Endothelial cell of umbilical vein (primary cell): ENCODE results near the gene PCLO. TPM values are rescaled to one million over a fixed set of nuclear protein-coding genes. Genes with fewer than 3 reads are reported as not detected.

Source experiments
- BruUV-seq: library from RNA; stranded (reverse); fragments of 400-500 nt; replicated peaks from 2 replicates; lab custom pipeline; 2021; lab: Mats Ljungman, UMichigan
- CTCF ChIA-PET: fragments of 300-600, 350-600 bp; sonication (Branson Sonifier 250); formaldehyde crosslinking; loops from one replicate; lab custom pipeline; 2021; ENCODE audit warnings: antibody characterized with exemption, inconsistent platforms; lab: Charles Lee
- POLR2A ChIA-PET: fragments of 300-600, 350-600 bp; sonication (Branson Sonifier 250); formaldehyde crosslinking; loops from one replicate; lab custom pipeline; 2021; ENCODE audit warnings: antibody characterized with exemption, inconsistent platforms; lab: Charles Lee
- DNase-seq: peaks from one replicate; pipeline ENCODE4 v3.0.0-alpha.2; 2011; ENCODE audit warnings: low read depth, low spot score
- FAIRE-seq: peaks from 2 replicates; lab custom pipeline; 2011; peaks lifted over from hg19 to GRCh38; lab: Jason Lieb, UNC
- H2AFZ ChIP-seq: 2 replicates; pipeline ENCODE4 v1.6.0; 2012; ENCODE audit warnings: low read depth, low read length, control low read depth, inconsistent platforms
- H3K27ac ChIP-seq: 2 replicates; pipeline ENCODE4 v1.5.1; 2011; ENCODE audit warnings: low read depth, mild to moderate bottlenecking, control low read depth, low read length, moderate library complexity; ENCODE audit not compliant: insufficient read depth
- H3K27me3 ChIP-seq, 2 experiments: 2 replicates each; pipeline versions ENCODE4 v1.6.0 to v1.6.1; 2011; ENCODE audit warnings: low read length in 2 of 2, mixed read lengths in 1 of 2; ENCODE audit not compliant: control insufficient read depth in 2 of 2, insufficient read depth in 2 of 2
- H3K36me3 ChIP-seq, 2 experiments: 2 replicates in 1 of 2; 3 replicates in 1 of 2; pipeline ENCODE4 v1.5.1; 2011; ENCODE audit warnings: low read length in 2 of 2, mild to moderate bottlenecking in 1 of 2, moderate library complexity in 1 of 2; ENCODE audit not compliant: control insufficient read depth in 2 of 2, insufficient read depth in 2 of 2; ENCODE audit errors: extremely low read depth in 1 of 2
- H3K4me1 ChIP-seq: 3 replicates; pipeline ENCODE4 v1.5.1; 2011; ENCODE audit warnings: mild to moderate bottlenecking, low read length; ENCODE audit not compliant: control insufficient read depth, insufficient read depth; ENCODE audit errors: extremely low read depth
- H3K4me2 ChIP-seq: 2 replicates; pipeline ENCODE4 v1.6.1; 2011; ENCODE audit warnings: low read length, control low read depth, mixed read lengths; ENCODE audit not compliant: insufficient read depth
- H3K4me3 ChIP-seq, 3 experiments: fragments of 200-600 bp in 1 of 3; sonication (generic), shearing (Covaris generic) in 1 of 3; replicated peaks in 1 of 3; 2 replicates each; pipeline ENCODE4 v1.5.1; 2011 to 2016; ENCODE audit warnings: control low read depth in 3 of 3, low read length in 3 of 3, mild to moderate bottlenecking in 2 of 3, inconsistent platforms in 1 of 3, low read depth in 1 of 3, moderate library complexity in 1 of 3; ENCODE audit not compliant: insufficient read depth in 1 of 3
- H3K79me2 ChIP-seq: 2 replicates; pipeline ENCODE4 v1.6.0; 2012; ENCODE audit warnings: low read length, inconsistent platforms; ENCODE audit not compliant: control insufficient read depth, insufficient read depth
- H3K9ac ChIP-seq: replicated peaks from 2 replicates; pipeline ENCODE3; 2011; ENCODE audit warnings: low read length, control low read depth; ENCODE audit not compliant: insufficient read depth; ENCODE audit errors: extremely low read depth
- H3K9me1 ChIP-seq: replicated peaks from 3 replicates; pipeline ENCODE4 v1.6.0; 2011; ENCODE audit warnings: mild to moderate bottlenecking, low read length; ENCODE audit not compliant: control insufficient read depth, insufficient read depth; ENCODE audit errors: extremely low read depth
- H3K9me3 ChIP-seq: replicated peaks from 2 replicates; pipeline ENCODE4 v1.5.1; 2012; ENCODE audit warnings: low read length, inconsistent platforms; ENCODE audit not compliant: control insufficient read depth, insufficient read depth
- H4K20me1 ChIP-seq: replicated peaks from 2 replicates; pipeline ENCODE3; 2011; ENCODE audit warnings: mild to moderate bottlenecking, low read length; ENCODE audit not compliant: control insufficient read depth, insufficient read depth; ENCODE audit errors: extremely low read depth
- CTCF ChIP-seq, 2 donors: IDR thresholded peaks; 1 replicate in 1 of 2; 2 replicates in 1 of 2; pipeline ENCODE4 v1.5.1; 2011; ENCODE audit warnings: low read length in 2 of 2, mild to moderate bottlenecking in 2 of 2, moderate library complexity in 2 of 2, control low read depth in 1 of 2, inconsistent platforms in 1 of 2, low read depth in 1 of 2; ENCODE audit not compliant: insufficient read depth in 1 of 2; ENCODE audit errors: extremely low read depth in 1 of 2
- EZH2 ChIP-seq: IDR thresholded peaks from 2 replicates; pipeline ENCODE4 v1.6.1; 2012; ENCODE audit warnings: borderline replicate concordance, low read depth, mild to moderate bottlenecking, moderate library complexity, low read length, inconsistent platforms; ENCODE audit not compliant: severe bottlenecking
- FOS ChIP-seq: IDR thresholded peaks from 2 replicates; pipeline ENCODE4 v1.6.1; 2011; ENCODE audit warnings: mild to moderate bottlenecking, low read length, moderate library complexity, borderline replicate concordance; ENCODE audit not compliant: insufficient read depth
- GATA2 ChIP-seq: IDR thresholded peaks from 2 replicates; pipeline ENCODE4 v1.7.0; 2011; ENCODE audit warnings: low read depth, mild to moderate bottlenecking, moderate library complexity, mixed read lengths, low read length; ENCODE audit not compliant: insufficient read length, insufficient read depth
- JUN ChIP-seq: IDR thresholded peaks from 2 replicates; pipeline ENCODE4 v1.6.1; 2011; ENCODE audit warnings: borderline replicate concordance, low read depth; ENCODE audit not compliant: insufficient read length, insufficient read depth
- MAX ChIP-seq: IDR thresholded peaks from 2 replicates; pipeline ENCODE4 v1.6.1; 2011; ENCODE audit not compliant: insufficient read depth, insufficient read length
- MYC ChIP-seq: IDR thresholded peaks from one replicate; pipeline ENCODE4 v1.6.1; 2011; ENCODE audit warnings: mild to moderate bottlenecking, low read depth, low read length
- POLR2A ChIP-seq: IDR thresholded peaks from 2 replicates; pipeline ENCODE4 v1.6.1; 2012; ENCODE audit warnings: low read depth, mild to moderate bottlenecking, control low read depth, low read length
- POLR2AphosphoS5 ChIP-seq: IDR thresholded peaks from 2 replicates; pipeline ENCODE4 v1.6.1; 2012; ENCODE audit warnings: low read depth, mild to moderate bottlenecking, control low read depth, low read length, moderate library complexity; ENCODE audit not compliant: insufficient read depth
- dilution Hi-C: fragments of 300-500 bp; cut with MboI; formaldehyde crosslinking; loops from one replicate; pipeline ENCODE4 v1.15.0; 2019; ENCODE audit warnings: low sequenced_read_pairs; ENCODE audit not compliant: extremely low pct_ligation_motif_present
- intact Hi-C: fragments of 100-400 bp; cut with micrococcal nuclease; formaldehyde crosslinking; loops from one replicate; pipeline ENCODE4 v1.10.0; 2022
- polyA plus RNA-seq, 4 experiments: library from polyadenylated mRNA; depleted of rRNA in 3 of 4; stranded (reverse) in 3 of 4; unstranded in 1 of 4; fragments of >200 nt; gene quantifications; 2 replicates each; pipeline versions ENCODE4 v1.2.1 to v1.2.3, GENCODE V29; 2011 to 2012; ENCODE audit warnings: missing spikeins in 1 of 4
- total RNA-seq: library from RNA; stranded (reverse); gene quantifications from 2 replicates; pipeline ENCODE4 v1.2.3, GENCODE V29; 2021

Gene PCLO
- total and polyA plus RNA-seq, 2 donors (not counting 3 experiments of a cell fraction or from before 2014, with no cell fraction given) = 0.04 to 0.75 TPM

DNA sequence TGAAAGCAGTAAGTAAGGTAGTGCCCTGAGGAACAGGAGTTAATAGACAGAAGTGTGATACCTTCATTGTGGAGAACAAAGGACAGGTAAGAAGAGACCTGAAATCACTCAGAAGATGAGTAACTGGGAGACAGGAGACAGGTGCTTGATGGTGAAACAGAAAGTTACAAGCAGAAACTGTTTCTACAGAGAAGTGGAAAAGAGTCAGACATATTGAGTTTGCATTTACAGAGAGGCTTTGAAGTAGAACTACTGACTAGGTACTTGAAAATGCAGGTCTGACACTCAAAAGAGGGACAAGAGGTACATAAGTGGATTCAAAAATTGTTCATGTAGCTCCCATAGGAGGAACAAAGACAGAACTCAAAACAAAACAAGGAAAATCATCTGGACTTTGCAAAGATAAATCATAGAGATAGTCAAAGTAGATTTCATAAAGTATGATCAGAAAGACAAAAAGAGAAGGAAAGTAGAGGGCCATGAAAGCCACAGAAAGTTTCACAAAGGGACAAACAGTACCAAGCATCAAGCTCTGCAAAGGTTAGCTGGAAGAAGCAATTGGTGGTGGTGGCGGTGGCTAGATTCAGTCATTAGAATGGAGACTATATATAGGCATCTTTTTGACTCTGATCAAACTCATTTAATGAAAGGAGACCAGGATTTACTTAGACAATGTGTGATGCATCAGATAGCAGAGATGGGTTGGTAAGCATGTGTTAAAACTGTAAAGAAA is 198.4 kb downstream of the PCLO start:
- FAIRE-seq (no peak), DNase-seq (no peak)
- Histone ChIP-seq H3K27ac (no peak overlapping the region), H3K4me3 (no peak overlapping the region), H3K9ac (no peak overlapping the region), H3K9me3 (no peaks in the 10 kb centered on the region), H3K79me2 (no peaks in the 10 kb centered on the region), H3K27me3 (no peaks in the 10 kb centered on the region), H2AFZ (no peak overlapping the region), H3K4me1 (no peaks in the 10 kb centered on the region), H4K20me1 (no peaks in the 10 kb centered on the region), H3K4me2 (no peak overlapping the region), H3K9me1 (no peaks in the 10 kb centered on the region), H3K36me3 (no peaks in the 10 kb centered on the region)
- POLR2A ChIA-PET = no interaction called here
- intact Hi-C loops (no loop called here), dilution Hi-C loops (no loop called here)
- CTCF ChIA-PET = no interaction called here
- TF ChIP-seq FOS = no peak
- TF ChIP-seq MYC = no peak
- no peak for TF ChIP-seq GATA2
- TF ChIP-seq EZH2 = no peak
- no peak for TF ChIP-seq JUN
- no peak for TF ChIP-seq POLR2A
- TF ChIP-seq MAX = no peak
- no peak for TF ChIP-seq POLR2AphosphoS5
- no peak for TF ChIP-seq CTCF (IDR thresholded peaks at IDR 0.05; ENCODE audit: extremely low read depth in 1 of 2, insufficient read depth in 1 of 2, low read depth in 1 of 2, low read length in 2 of 2)
- BruUV-seq = no TSS peak
